ENCODE results near the gene GSTA2.

DNA sequence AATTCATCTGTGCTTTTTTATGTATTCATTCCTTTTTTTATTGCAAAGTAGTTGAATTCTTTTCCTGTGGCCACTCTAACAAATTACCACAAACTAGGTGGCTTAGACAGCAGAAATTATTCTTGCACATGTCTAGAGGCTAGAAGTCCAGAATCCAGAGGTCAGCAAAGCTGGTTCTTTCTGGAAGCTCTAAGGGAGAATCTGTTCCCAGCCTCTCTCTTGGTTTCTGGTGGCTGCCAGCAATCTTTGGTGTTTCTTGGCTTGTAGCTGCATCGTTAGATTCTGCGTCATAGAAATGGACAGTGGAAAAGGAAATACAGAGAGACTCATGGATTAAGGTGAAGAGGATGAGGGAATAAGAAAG, 39.3 kb downstream of the GSTA2 start:
- no peak for TF ChIP-seq FOXA1 (IDR thresholded peaks at IDR 0.05)
- TF ChIP-seq FOXA1 (CRISPR knock-in tag; IDR thresholded peaks at IDR 0.05): no peak
- TF ChIP-seq, protein P1, sequence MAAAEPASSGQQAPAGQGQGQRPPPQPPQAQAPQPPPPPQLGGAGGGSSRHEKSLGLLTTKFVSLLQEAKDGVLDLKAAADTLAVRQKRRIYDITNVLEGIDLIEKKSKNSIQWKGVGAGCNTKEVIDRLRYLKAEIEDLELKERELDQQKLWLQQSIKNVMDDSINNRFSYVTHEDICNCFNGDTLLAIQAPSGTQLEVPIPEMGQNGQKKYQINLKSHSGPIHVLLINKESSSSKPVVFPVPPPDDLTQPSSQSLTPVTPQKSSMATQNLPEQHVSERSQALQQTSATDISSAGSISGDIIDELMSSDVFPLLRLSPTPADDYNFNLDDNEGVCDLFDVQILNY (CRISPR knock-in tag; conservative IDR thresholded peaks at IDR 0.05): no peak
- TF ChIP-seq, protein P2, sequence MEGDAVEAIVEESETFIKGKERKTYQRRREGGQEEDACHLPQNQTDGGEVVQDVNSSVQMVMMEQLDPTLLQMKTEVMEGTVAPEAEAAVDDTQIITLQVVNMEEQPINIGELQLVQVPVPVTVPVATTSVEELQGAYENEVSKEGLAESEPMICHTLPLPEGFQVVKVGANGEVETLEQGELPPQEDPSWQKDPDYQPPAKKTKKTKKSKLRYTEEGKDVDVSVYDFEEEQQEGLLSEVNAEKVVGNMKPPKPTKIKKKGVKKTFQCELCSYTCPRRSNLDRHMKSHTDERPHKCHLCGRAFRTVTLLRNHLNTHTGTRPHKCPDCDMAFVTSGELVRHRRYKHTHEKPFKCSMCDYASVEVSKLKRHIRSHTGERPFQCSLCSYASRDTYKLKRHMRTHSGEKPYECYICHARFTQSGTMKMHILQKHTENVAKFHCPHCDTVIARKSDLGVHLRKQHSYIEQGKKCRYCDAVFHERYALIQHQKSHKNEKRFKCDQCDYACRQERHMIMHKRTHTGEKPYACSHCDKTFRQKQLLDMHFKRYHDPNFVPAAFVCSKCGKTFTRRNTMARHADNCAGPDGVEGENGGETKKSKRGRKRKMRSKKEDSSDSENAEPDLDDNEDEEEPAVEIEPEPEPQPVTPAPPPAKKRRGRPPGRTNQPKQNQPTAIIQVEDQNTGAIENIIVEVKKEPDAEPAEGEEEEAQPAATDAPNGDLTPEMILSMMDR (CRISPR knock-in tag; IDR thresholded peaks at IDR 0.05): no peak
- TF ChIP-seq ZNF773 (CRISPR knock-in tag; IDR thresholded peaks at IDR 0.05; ENCODE audit: borderline replicate concordance): no peak
- TF ChIP-seq KDM1A (CRISPR knock-in tag; IDR thresholded peaks at IDR 0.05): no peak
- TF ChIP-seq, protein P3, sequence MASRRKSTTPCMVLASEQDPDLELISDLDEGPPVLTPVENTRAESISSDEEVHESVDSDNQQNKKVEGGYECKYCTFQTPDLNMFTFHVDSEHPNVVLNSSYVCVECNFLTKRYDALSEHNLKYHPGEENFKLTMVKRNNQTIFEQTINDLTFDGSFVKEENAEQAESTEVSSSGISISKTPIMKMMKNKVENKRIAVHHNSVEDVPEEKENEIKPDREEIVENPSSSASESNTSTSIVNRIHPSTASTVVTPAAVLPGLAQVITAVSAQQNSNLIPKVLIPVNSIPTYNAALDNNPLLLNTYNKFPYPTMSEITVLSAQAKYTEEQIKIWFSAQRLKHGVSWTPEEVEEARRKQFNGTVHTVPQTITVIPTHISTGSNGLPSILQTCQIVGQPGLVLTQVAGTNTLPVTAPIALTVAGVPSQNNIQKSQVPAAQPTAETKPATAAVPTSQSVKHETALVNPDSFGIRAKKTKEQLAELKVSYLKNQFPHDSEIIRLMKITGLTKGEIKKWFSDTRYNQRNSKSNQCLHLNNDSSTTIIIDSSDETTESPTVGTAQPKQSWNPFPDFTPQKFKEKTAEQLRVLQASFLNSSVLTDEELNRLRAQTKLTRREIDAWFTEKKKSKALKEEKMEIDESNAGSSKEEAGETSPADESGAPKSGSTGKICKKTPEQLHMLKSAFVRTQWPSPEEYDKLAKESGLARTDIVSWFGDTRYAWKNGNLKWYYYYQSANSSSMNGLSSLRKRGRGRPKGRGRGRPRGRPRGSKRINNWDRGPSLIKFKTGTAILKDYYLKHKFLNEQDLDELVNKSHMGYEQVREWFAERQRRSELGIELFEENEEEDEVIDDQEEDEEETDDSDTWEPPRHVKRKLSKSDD (CRISPR knock-in tag; IDR thresholded peaks at IDR 0.05; ENCODE audit: low read depth): no peak
- TF ChIP-seq, protein P4, sequence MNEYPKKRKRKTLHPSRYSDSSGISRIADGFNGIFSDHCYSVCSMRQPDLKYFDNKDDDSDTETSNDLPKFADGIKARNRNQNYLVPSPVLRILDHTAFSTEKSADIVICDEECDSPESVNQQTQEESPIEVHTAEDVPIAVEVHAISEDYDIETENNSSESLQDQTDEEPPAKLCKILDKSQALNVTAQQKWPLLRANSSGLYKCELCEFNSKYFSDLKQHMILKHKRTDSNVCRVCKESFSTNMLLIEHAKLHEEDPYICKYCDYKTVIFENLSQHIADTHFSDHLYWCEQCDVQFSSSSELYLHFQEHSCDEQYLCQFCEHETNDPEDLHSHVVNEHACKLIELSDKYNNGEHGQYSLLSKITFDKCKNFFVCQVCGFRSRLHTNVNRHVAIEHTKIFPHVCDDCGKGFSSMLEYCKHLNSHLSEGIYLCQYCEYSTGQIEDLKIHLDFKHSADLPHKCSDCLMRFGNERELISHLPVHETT (CRISPR knock-in tag; conservative IDR thresholded peaks at IDR 0.05): no peak
- TF ChIP-seq ZNF335 (CRISPR knock-in tag; IDR thresholded peaks at IDR 0.05): no peak
- TF ChIP-seq MAFG (CRISPR knock-in tag; IDR thresholded peaks at IDR 0.05): no peak
- no peak for TF ChIP-seq MXI1 (IDR thresholded peaks at IDR 0.05; ENCODE audit: borderline replicate concordance, low read depth, low read length)
- TF ChIP-seq, protein P5, sequence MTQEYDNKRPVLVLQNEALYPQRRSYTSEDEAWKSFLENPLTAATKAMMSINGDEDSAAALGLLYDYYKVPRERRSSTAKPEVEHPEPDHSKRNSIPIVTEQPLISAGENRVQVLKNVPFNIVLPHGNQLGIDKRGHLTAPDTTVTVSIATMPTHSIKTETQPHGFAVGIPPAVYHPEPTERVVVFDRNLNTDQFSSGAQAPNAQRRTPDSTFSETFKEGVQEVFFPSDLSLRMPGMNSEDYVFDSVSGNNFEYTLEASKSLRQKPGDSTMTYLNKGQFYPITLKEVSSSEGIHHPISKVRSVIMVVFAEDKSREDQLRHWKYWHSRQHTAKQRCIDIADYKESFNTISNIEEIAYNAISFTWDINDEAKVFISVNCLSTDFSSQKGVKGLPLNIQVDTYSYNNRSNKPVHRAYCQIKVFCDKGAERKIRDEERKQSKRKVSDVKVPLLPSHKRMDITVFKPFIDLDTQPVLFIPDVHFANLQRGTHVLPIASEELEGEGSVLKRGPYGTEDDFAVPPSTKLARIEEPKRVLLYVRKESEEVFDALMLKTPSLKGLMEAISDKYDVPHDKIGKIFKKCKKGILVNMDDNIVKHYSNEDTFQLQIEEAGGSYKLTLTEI (CRISPR knock-in tag; conservative IDR thresholded peaks at IDR 0.05): no peak
- no peak for TF ChIP-seq EHMT2 (IDR thresholded peaks at IDR 0.05; ENCODE audit: borderline replicate concordance, low read depth, low read length)
- no peak for TF ChIP-seq ARNTL (CRISPR knock-in tag; IDR thresholded peaks at IDR 0.05)
